ENCODE measurements around the gene SNX32. TPM values are rescaled to one million over a fixed set of nuclear protein-coding genes. Genes with fewer than 3 reads are reported as not detected.

Gene SNX32
- polyA plus RNA-seq, 1 donor (not counting 4 experiments of a cell fraction or from before 2014, with no cell fraction given): 0.12 TPM

DNA sequence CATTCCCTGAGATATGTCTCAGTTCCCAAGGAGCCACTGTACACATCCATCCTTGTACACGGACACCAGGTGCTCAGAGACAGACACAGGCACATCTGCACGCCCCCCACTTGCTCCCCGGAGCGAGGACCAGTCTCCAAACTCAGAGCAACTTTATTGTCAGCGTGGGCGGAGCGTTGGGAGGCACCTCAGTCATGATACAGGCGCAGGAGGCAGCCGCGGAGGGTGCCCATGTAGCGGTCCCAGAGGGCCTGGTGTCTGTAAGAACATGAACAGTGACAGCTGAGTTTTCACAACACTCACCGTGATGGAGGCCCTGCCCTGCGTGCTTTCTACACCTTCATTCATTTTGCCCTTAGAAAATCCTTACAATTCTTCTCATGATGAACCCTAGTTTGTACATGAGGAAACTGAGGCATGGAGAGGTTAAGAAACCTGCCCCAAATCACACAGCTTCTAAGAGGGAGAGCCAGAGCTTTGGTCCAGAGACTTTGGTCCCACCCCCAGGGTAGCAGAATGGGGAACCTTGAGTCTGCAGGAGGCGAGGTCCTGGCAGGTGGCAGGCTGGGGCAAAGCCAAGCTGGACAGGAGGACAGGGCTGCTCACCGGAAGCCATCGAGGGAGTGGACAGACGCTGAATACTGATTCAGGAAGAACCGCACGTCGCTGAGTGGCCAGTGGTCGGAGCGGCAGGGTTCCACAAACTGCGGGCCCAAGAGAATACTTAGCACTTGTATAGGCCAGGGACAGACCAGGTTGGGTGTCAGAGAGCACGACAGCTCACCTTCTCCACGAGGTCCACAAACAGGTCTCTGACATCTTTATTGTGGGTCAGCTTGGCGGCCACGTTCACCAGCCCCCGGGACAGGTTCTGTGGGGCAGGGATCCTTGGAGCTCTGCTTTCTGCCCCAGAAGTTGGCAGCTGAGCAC lies 50.3 kb downstream of the SNX32 start:
- H3K4me3 ChIP-seq (ENCODE audit: control insufficient read depth in 2 of 3, extremely low read depth in 1 of 3, insufficient read depth in 2 of 3, low read depth in 1 of 3, low read length in 3 of 3): no peak overlapping the region
- dilution Hi-C loops (cut with MboI; ENCODE audit: extremely low pct_ligation_motif_present, low sequenced_read_pairs): no loop called here
- no peak for DNase-seq (ENCODE audit: low read depth, low spot score)
- no peak overlapping the region for H3K4me2 ChIP-seq (ENCODE audit: control insufficient read depth, extremely low read depth, insufficient read depth, low read depth, low read length)
- no peaks in the 10 kb centered on the region for H3K9me1 ChIP-seq (ENCODE audit: control insufficient read depth, extremely low read depth, insufficient read depth, low read length)
- no peaks in the 10 kb centered on the region for H3K27me3 ChIP-seq (ENCODE audit: control insufficient read depth, extremely low read depth, insufficient read depth, low read length)
- TF ChIP-seq EZH2 (IDR thresholded peaks at IDR 0.05; ENCODE audit: low read length) (no peak), CTCF (optimal IDR thresholded peaks at IDR 0.05 in 1 of 3, IDR thresholded peaks at IDR 0.05 in 1 of 3, conservative IDR thresholded peaks at IDR 0.05 in 1 of 3; ENCODE audit: extremely low read depth in 1 of 3, insufficient read depth in 2 of 3, low read length in 3 of 3) (no peak)
- H3K9ac ChIP-seq (ENCODE audit: control insufficient read depth, extremely low read depth, insufficient read depth, low read length): no peak overlapping the region
- no peaks in the 10 kb centered on the region for H3K9me3 ChIP-seq (ENCODE audit: control insufficient read depth, low read depth, low read length)
- no peak overlapping the region for H2AFZ ChIP-seq (ENCODE audit: control insufficient read depth, low read length)
- H3K4me1 ChIP-seq (ENCODE audit: control insufficient read depth, extremely low read depth, insufficient read depth, low read length): peaks cover 13% of the 10 kb centered on the region
- H3K79me2 ChIP-seq (ENCODE audit: control insufficient read depth, insufficient read depth, low read length): peaks cover 17% of the 10 kb centered on the region
- no peaks in the 10 kb centered on the region for H4K20me1 ChIP-seq (ENCODE audit: control insufficient read depth, extremely low read depth, insufficient read depth, low read length)
- H3K36me3 ChIP-seq (ENCODE audit: control insufficient read depth in 2 of 2, extremely low read depth in 1 of 2, insufficient read depth in 2 of 2, low read length in 2 of 2): peaks cover 31 to 46% of the 10 kb centered on the region in 2 experiments
- no peak for FAIRE-seq
- no peak overlapping the region for H3K27ac ChIP-seq (ENCODE audit: control insufficient read depth, insufficient read depth, low read length)

GRCh38 chr11:65884716-65885092 lies 50.9 kb downstream of the SNX32 start:
- Histone ChIP-seq H3K36me3 (ENCODE audit: control insufficient read depth in 2 of 2, extremely low read depth in 1 of 2, insufficient read depth in 2 of 2, low read length in 2 of 2) (peaks cover 31 to 46% of the 10 kb centered on the region in 2 experiments), H3K79me2 (ENCODE audit: control insufficient read depth, insufficient read depth, low read length) (peaks cover 17% of the 10 kb centered on the region), H4K20me1 (ENCODE audit: control insufficient read depth, extremely low read depth, insufficient read depth, low read length) (no peaks in the 10 kb centered on the region), H3K4me2 (ENCODE audit: control insufficient read depth, extremely low read depth, insufficient read depth, low read depth, low read length) (no peak overlapping the region), H3K9me1 (ENCODE audit: control insufficient read depth, extremely low read depth, insufficient read depth, low read length) (no peaks in the 10 kb centered on the region), H2AFZ (ENCODE audit: control insufficient read depth, low read length) (no peak overlapping the region), H3K4me3 (ENCODE audit: control insufficient read depth in 2 of 3, extremely low read depth in 1 of 3, insufficient read depth in 2 of 3, low read depth in 1 of 3, low read length in 3 of 3) (no peak overlapping the region), H3K4me1 (ENCODE audit: control insufficient read depth, extremely low read depth, insufficient read depth, low read length) (peaks cover 18% of the 10 kb centered on the region), H3K9ac (ENCODE audit: control insufficient read depth, extremely low read depth, insufficient read depth, low read length) (no peak overlapping the region), H3K27ac (ENCODE audit: control insufficient read depth, insufficient read depth, low read length) (no peak overlapping the region), H3K9me3 (ENCODE audit: control insufficient read depth, low read depth, low read length) (no peaks in the 10 kb centered on the region), H3K27me3 (ENCODE audit: control insufficient read depth, extremely low read depth, insufficient read depth, low read length) (no peaks in the 10 kb centered on the region)
- FAIRE-seq (no peak), DNase-seq (ENCODE audit: low read depth, low spot score) (no peak)
- dilution Hi-C loops (cut with MboI; ENCODE audit: extremely low pct_ligation_motif_present, low sequenced_read_pairs): no loop called here
- TF ChIP-seq CTCF (optimal IDR thresholded peaks at IDR 0.05 in 1 of 3, IDR thresholded peaks at IDR 0.05 in 1 of 3, conservative IDR thresholded peaks at IDR 0.05 in 1 of 3; ENCODE audit: extremely low read depth in 1 of 3, insufficient read depth in 2 of 3, low read length in 3 of 3): peak; percentile 99 to 100 (median 99)
- no peak for TF ChIP-seq EZH2 (IDR thresholded peaks at IDR 0.05; ENCODE audit: low read length)

Data from keratinocyte (primary cell).